ENCODE results near the gene LPAR2. TPM values are rescaled to one million over a fixed set of nuclear protein-coding genes. Genes with fewer than 3 reads are reported as not detected.

Gene LPAR2
- total RNA-seq (2022) = 15.5 and 17.4 TPM in 2 replicates
- Bru-seq, nascent RNA = percentile 43 among the genes with signal in this experiment
- percentile 66 among the genes with signal in this experiment for BruChase-seq, experiment 1, labeled RNA remaining after a 6-hour chase
- BruChase-seq, experiment 2, labeled RNA remaining after a 2-hour chase = percentile 53 among the genes with signal in this experiment
- long read RNA-seq, transcript LPAR2-201 (3 exons, 1,791 nt) = major isoform, 15 of 31 reads
- long read RNA-seq, partial matches to known transcripts = 8 of 31 reads
- long read RNA-seq, other reads (novel, unspliced or antisense) = 8 of 31 reads

- Mint-ChIP-seq H3K4me1 (ENCODE audit: insufficient read depth, unreplicated experiment) (peaks cover 13% of the 10 kb centered on the region), H3K36me3 (ENCODE audit: insufficient read depth, unreplicated experiment) (peaks cover 30% of the 10 kb centered on the region), H3K27me3 (ENCODE audit: insufficient read depth, unreplicated experiment) (no peaks in the 10 kb centered on the region), H3K27ac (ENCODE audit: low read depth, unreplicated experiment) (peak within 1 kb of the TSS; percentile 77), H3K4me3 (ENCODE audit: unreplicated experiment) (peak within 1 kb of the TSS; percentile 75), H3K9me3 (ENCODE audit: unreplicated experiment) (no peaks in the 10 kb centered on the region)
- intact Hi-C loops (cut with micrococcal nuclease) = loop anchor here (5.0 kb wide), 1 partner anchor 76 kb away; no protein-coding TSS in a partner anchor
- POLR2A ChIA-PET = interaction anchor here (0.5 to 2.2 kb wide), 16 partner anchors 11 to 162 kb away, joined by 3 to 16 read pairs (median 4); partner anchors contain the start of genes ATP13A1 and NDUFA13
- CTCF ChIA-PET = interaction anchor here (0.5 to 2.1 kb wide), 11 partner anchors 11 to 185 kb away, joined by 3 to 13 read pairs (median 4); no protein-coding TSS in a partner anchor
- DNase-seq (ENCODE audit: unreplicated experiment) = peak; percentile 52
- no peak for TF ChIP-seq CTCF (IDR thresholded peaks at IDR 0.05; ENCODE audit: unreplicated experiment)
- BruUV-seq (replicated peaks) = no TSS peak
Observed at GRCh38 chr19:19627621-19628500, at the start of gene LPAR2. Gene LPAR2, minus strand, starts transcription at chr19:19628220. Its CDS starts 945 bp downstream, at chr19:19627275.

GRCh38 chr19:19677579-19677978, 49.6 kb upstream of the LPAR2 start:
- BruUV-seq (replicated peaks) = no TSS peak
- no peak for TF ChIP-seq CTCF (IDR thresholded peaks at IDR 0.05; ENCODE audit: unreplicated experiment)
- Mint-ChIP-seq H3K4me3 (ENCODE audit: unreplicated experiment) (no peak overlapping the region), H3K4me1 (ENCODE audit: insufficient read depth, unreplicated experiment) (no peaks in the 10 kb centered on the region), H3K36me3 (ENCODE audit: insufficient read depth, unreplicated experiment) (peaks cover 73% of the 10 kb centered on the region), H3K27ac (ENCODE audit: low read depth, unreplicated experiment) (no peak overlapping the region), H3K27me3 (ENCODE audit: insufficient read depth, unreplicated experiment) (no peaks in the 10 kb centered on the region), H3K9me3 (ENCODE audit: unreplicated experiment) (peaks cover 7% of the 10 kb centered on the region)
- CTCF ChIA-PET = no interaction called here
- DNase-seq (ENCODE audit: unreplicated experiment) = no peak
- POLR2A ChIA-PET = no interaction called here
- intact Hi-C loops (cut with micrococcal nuclease) = no loop called here

- ChIA-PET CTCF (no interaction called here), POLR2A (no interaction called here)
- no peak for DNase-seq (ENCODE audit: unreplicated experiment)
- no TSS peak for BruUV-seq (replicated peaks)
- H3K27me3 Mint-ChIP-seq (ENCODE audit: insufficient read depth, unreplicated experiment) = no peaks in the 10 kb centered on the region
- intact Hi-C loops (cut with micrococcal nuclease) = no loop called here
- peaks cover 58% of the 10 kb centered on the region for H3K36me3 Mint-ChIP-seq (ENCODE audit: insufficient read depth, unreplicated experiment)
- no peaks in the 10 kb centered on the region for H3K4me1 Mint-ChIP-seq (ENCODE audit: insufficient read depth, unreplicated experiment)
- no peak overlapping the region for H3K27ac Mint-ChIP-seq (ENCODE audit: low read depth, unreplicated experiment)
- no peak for TF ChIP-seq CTCF (IDR thresholded peaks at IDR 0.05; ENCODE audit: unreplicated experiment)
- peaks cover 7% of the 10 kb centered on the region for H3K9me3 Mint-ChIP-seq (ENCODE audit: unreplicated experiment)
- H3K4me3 Mint-ChIP-seq (ENCODE audit: unreplicated experiment) = no peak overlapping the region
Observed at GRCh38 chr19:19674315-19674714, 46.3 kb upstream of the LPAR2 start.

GRCh38 chr19:19672816-19673215, 44.8 kb upstream of the LPAR2 start:
- BruUV-seq (replicated peaks) = no TSS peak
- CTCF ChIA-PET = interaction anchor here (0.6 kb wide), 1 partner anchor 55 kb away, joined by 3 read pairs; the partner anchor contains the start of gene PBX4
- no peaks in the 10 kb centered on the region for H3K4me1 Mint-ChIP-seq (ENCODE audit: insufficient read depth, unreplicated experiment)
- POLR2A ChIA-PET = no interaction called here
- intact Hi-C loops (cut with micrococcal nuclease) = no loop called here
- no peak for TF ChIP-seq CTCF (IDR thresholded peaks at IDR 0.05; ENCODE audit: unreplicated experiment)
- H3K27ac Mint-ChIP-seq (ENCODE audit: low read depth, unreplicated experiment) = no peak overlapping the region
- no peaks in the 10 kb centered on the region for H3K27me3 Mint-ChIP-seq (ENCODE audit: insufficient read depth, unreplicated experiment)
- peaks cover 43% of the 10 kb centered on the region for H3K36me3 Mint-ChIP-seq (ENCODE audit: insufficient read depth, unreplicated experiment)
- H3K4me3 Mint-ChIP-seq (ENCODE audit: unreplicated experiment) = no peak overlapping the region
- DNase-seq (ENCODE audit: unreplicated experiment) = no peak
- peaks cover 5% of the 10 kb centered on the region for H3K9me3 Mint-ChIP-seq (ENCODE audit: unreplicated experiment)
